KMS-11 (cell line): Measurements from ENCODE around the gene SLC39A13.

Experiments used
- H2AFZ ChIP-seq: fragments of 200-600 bp; sonication (generic); 2 replicates; pipeline ENCODE4 v1.6.1; 2016; ENCODE audit warnings: antibody characterized with exemption, mixed run types, low read depth
- H3K27ac ChIP-seq: fragments of 200-600 bp; sonication (generic); 2 replicates; pipeline ENCODE4 v1.6.1; 2016; ENCODE audit warnings: mild to moderate bottlenecking, mixed run types
- H3K27me3 ChIP-seq: fragments of 200-600 bp; sonication (generic); 2 replicates; pipeline ENCODE4 v1.6.1; 2017; ENCODE audit warnings: mild to moderate bottlenecking, low read depth, mixed run types, moderate library complexity; ENCODE audit not compliant: insufficient read depth
- H3K36me3 ChIP-seq: fragments of 200-600 bp; sonication (generic); 2 replicates; pipeline ENCODE4 v1.6.1; 2017; ENCODE audit warnings: mild to moderate bottlenecking, mixed run types; ENCODE audit not compliant: insufficient read depth
- H3K4me1 ChIP-seq: fragments of 200-600 bp; sonication (generic); 2 replicates; pipeline ENCODE4 v1.6.1; 2016; ENCODE audit warnings: mild to moderate bottlenecking, low read depth, mixed run types; ENCODE audit not compliant: poor library complexity, severe bottlenecking
- H3K4me2 ChIP-seq: fragments of 200-600 bp; sonication (generic); 2 replicates; pipeline ENCODE4 v1.7.0; 2016; ENCODE audit warnings: mild to moderate bottlenecking, mixed run types
- H3K4me3 ChIP-seq: fragments of 200-600 bp; sonication (generic); IDR thresholded peaks from 2 replicates; pipeline ENCODE4 v1.6.1; 2017; ENCODE audit warnings: low read depth, low read length, mixed read lengths; ENCODE audit not compliant: insufficient read depth
- H3K79me2 ChIP-seq: fragments of 200-600 bp; sonication (generic); 2 replicates; pipeline ENCODE4 v1.6.1; 2016; ENCODE audit warnings: low read depth, mixed run types; ENCODE audit not compliant: insufficient read depth
- H3K9ac ChIP-seq: fragments of 200-600 bp; sonication (generic); 2 replicates; pipeline ENCODE4 v1.6.1; 2016; ENCODE audit warnings: mild to moderate bottlenecking, mixed run types
- H4K20me1 ChIP-seq: fragments of 200-600 bp; sonication (generic); 2 replicates; pipeline ENCODE4 v1.6.1; 2016; ENCODE audit warnings: mild to moderate bottlenecking, mixed run types; ENCODE audit not compliant: insufficient read depth
- CTCF ChIP-seq: fragments of 200-600 bp; sonication (generic); conservative IDR thresholded peaks from 2 replicates; pipeline ENCODE4 v1.6.1; 2017; ENCODE audit warnings: low read depth, mild to moderate bottlenecking, antibody characterized with exemption, low read length, moderate library complexity, mixed read lengths

The SLC39A13 gene

DNA sequence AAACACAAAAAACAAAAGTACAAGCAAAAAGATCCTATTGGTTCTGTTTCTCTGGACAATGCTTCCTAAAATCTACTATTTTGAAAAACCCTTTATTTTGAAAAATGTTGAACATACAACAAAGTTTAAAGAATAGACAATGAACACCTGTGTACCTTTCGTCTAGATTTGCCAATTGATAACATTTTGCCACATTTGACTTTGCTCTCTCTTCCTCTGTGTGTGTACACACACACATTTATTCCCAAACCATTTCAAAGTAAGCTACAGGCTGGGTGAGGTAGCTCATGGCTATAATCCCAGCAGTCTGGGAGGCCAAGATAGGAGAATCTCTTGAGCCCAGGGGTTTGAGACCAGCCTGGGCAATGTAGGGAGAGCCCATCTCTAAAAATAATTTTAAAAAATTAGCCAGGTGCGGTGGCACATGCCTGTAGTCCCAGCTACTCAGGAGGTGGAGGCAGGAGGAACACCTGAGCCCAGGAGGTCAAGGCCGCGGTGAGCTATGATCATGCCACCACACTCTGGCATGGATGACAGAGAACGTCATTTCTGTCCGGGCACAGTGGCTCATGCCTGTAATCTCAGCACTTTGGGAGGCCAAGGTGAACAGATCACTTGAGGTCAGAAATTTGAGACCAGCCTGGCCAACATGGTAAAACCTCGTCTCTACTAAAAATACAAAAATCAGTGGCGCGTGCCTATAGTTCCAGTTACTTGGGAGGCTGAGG is 23.1 kb downstream of the SLC39A13 start:
- no peak for TF ChIP-seq CTCF
- Histone ChIP-seq H3K9ac (no peak overlapping the region), H3K4me3 (no peak overlapping the region), H3K4me1 (no peaks in the 10 kb centered on the region), H2AFZ (no peak overlapping the region), H3K27ac (no peak overlapping the region), H3K36me3 (no peaks in the 10 kb centered on the region), H4K20me1 (no peaks in the 10 kb centered on the region), H3K27me3 (no peaks in the 10 kb centered on the region), H3K4me2 (no peak overlapping the region), H3K79me2 (no peaks in the 10 kb centered on the region)

- no peaks in the 10 kb centered on the region for H3K27me3 ChIP-seq
- H3K79me2 ChIP-seq: no peaks in the 10 kb centered on the region
- no peak overlapping the region for H3K4me2 ChIP-seq
- no peaks in the 10 kb centered on the region for H3K36me3 ChIP-seq
- no peak overlapping the region for H2AFZ ChIP-seq
- H3K4me1 ChIP-seq: no peaks in the 10 kb centered on the region
- H3K4me3 ChIP-seq: no peak overlapping the region
- no peak overlapping the region for H3K27ac ChIP-seq
- no peaks in the 10 kb centered on the region for H4K20me1 ChIP-seq
- TF ChIP-seq CTCF: no peak
- H3K9ac ChIP-seq: no peak overlapping the region
Observed at GRCh38 chr11:47433157-47433556, 24.8 kb downstream of the SLC39A13 start.

- no peak for TF ChIP-seq CTCF
- H3K4me3 ChIP-seq: no peak overlapping the region
- H3K36me3 ChIP-seq: no peaks in the 10 kb centered on the region
- H4K20me1 ChIP-seq: no peaks in the 10 kb centered on the region
- no peak overlapping the region for H3K27ac ChIP-seq
- H2AFZ ChIP-seq: no peak overlapping the region
- no peak overlapping the region for H3K4me2 ChIP-seq
- no peaks in the 10 kb centered on the region for H3K4me1 ChIP-seq
- no peaks in the 10 kb centered on the region for H3K27me3 ChIP-seq
- H3K79me2 ChIP-seq: no peaks in the 10 kb centered on the region
- H3K9ac ChIP-seq: no peak overlapping the region
Observed at GRCh38 chr11:47434011-47434786, 25.8 kb downstream of the SLC39A13 start.

- H3K9ac ChIP-seq: no peak overlapping the region
- H2AFZ ChIP-seq: no peak overlapping the region
- no peak overlapping the region for H3K4me2 ChIP-seq
- no peaks in the 10 kb centered on the region for H3K4me1 ChIP-seq
- no peaks in the 10 kb centered on the region for H3K36me3 ChIP-seq
- H4K20me1 ChIP-seq: no peaks in the 10 kb centered on the region
- H3K79me2 ChIP-seq: no peaks in the 10 kb centered on the region
- no peak for TF ChIP-seq CTCF
- no peak overlapping the region for H3K4me3 ChIP-seq
- no peak overlapping the region for H3K27ac ChIP-seq
- H3K27me3 ChIP-seq: no peaks in the 10 kb centered on the region
Observed at GRCh38 chr11:47435687-47436086, 27.3 kb downstream of the SLC39A13 start.
